Measurements from ENCODE around the gene WDR91.
"Not testable (repeated sequence)": the region's sequence is repeated elsewhere in the genome, so short reads cannot be mapped to it uniquely, and the experiment has no call there.

Gene WDR91

DNA sequence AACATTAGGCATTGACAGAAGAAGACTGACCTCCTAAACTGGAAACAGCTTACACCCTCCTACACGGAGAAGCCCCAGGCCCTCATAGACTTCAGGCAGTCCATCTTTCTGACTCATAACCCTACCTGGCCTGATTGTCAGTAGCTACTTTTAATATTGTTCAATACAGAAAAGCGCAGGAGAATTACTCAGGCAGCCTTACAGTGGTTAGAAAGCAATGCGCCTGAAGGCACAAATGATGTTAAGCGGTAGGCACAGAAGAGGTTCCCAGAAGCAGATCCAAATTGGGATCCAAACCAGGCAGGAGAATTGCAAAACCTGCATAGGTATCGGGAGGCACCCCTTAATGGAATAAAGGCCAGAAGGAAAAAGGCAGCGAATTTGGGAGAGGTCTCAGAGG is 35.4 kb downstream of the WDR91 start:
- no peak for DNase-seq

DNA sequence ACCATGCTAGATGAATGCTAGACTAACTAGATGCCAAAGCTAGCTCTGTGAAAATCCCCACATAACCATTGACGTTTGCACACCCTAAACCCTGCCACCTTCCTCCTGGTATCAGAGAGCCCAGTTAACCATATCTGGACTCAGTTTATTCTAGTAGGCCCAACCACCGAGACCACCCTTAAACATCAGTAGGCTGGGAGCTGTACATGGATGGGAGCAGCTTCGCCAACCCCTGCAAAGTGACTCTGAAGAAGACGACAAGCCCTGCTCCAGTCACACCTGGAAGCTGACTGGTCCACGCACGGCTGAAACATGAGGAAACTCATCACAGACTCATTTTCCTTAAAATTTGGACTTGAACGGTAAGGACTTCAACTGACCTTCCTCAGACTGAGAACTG is 36.4 kb downstream of the WDR91 start:
- DNase-seq, result no peak

DNA sequence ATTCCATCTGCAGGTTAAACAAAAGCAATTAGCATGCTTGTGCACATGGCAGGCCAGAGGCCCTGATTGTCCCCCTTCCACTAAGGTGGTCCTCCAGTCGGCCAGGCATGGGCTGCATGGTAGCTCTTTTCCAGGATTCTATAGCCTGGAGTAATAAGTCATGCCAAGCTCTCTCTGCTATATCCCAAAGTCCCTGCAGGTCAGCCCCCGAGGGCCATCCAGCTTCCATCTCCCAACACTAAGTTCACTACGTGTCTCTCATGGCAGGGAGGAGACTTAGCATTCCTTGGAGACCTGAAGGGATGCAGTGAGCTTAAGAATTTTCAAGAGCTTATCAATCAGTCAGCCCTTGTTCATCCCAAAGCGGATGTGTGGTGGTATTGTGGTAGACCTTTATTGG is 37.4 kb downstream of the WDR91 start:
- not testable (repeated sequence) for DNase-seq

DNA sequence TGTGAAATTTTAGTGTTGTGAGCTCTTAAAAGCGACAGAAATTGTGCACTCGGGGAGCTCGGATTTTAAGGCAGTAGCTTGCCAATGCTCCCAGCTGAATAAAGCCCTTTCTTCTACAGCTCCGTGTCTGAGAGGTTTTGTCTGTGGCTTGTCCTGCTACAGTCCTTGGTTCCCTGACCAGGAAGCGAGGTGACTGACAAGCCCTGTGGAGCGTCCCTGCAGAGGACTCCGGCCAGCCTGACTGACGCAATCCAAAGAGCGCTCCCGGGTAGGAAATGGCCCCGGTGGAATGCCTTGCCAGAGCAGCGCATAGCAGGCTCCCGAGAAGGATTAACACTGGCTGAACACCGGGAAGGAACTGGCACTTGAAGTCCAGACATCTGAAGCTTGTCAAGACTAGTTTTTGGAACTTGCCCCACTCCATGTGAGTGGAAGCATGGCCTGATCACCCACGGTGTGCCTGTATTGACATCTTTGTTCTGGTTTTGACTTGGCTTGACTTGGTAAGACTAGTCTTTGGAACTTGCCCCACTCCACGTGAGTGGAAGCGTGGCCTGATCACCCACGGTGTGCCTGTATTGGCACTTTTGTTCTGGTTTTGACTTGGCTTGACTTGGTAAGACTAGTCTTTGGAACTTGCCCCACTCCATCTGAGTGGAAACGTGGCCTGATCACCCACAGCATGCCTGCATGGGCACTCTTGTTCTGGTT is 39.6 kb downstream of the WDR91 start:
- not testable (repeated sequence) for DNase-seq

DNA sequence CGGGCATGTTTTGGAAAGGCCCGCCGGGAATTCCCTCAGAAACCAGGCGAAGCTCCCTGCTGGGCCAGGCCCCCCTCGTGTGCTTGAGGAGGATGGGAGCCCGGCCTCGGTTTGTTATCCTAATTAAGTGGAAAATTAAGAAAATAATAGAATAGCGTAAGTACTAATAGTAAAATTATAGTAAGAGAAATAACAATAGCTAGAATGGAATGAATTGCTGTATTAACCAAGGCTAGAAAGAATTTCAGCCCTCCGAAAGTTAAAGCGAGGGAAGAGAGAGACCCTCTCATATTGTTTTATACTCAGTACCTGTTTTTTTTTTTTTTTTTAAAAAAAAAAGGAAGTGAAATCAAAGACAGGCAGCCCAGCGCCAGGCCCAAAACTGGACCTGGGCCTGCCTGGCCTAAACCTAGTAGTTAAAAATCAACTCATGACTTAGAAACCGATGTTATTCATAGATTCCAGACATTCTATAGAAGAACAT is 40.3 kb downstream of the WDR91 start:
- not testable (repeated sequence) for DNase-seq

DNA sequence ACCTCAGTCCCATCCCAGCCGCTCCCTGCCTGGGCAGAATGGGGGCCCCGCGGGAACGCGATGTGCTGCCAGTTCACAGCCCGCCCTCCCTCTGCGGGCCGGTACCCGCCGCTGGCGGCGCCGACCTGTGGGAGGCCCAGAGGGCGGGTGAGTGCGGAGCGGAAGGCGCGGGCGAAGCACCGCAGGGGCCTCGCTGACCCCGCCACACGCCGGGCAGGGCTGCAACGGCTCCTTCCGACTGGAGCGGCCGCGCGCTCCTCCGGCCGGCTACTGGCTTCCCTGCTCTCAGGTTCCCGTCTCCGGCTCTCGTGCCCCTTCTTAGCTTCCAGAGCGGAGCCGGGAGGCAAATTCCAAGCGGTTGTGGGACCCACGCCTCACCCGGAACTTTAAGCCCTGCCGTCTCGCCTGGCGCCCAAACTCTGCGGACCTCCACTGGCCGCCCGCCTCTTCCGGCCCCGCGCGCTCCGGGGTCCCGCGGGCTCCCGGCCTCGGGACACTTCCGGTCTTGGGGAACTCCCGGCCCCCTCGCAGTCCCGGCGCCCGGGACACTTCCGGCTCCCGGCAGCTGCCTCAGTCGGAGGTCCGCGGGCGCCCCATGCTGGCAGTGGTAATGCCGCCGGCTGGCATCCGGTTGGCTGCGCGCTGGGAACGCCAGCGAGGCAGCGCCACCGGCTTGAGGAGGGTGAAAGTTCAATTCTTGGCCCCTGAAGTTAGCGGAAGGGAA is 40.9 kb downstream of the WDR91 start, which contains the start of gene CYREN:
Gene CYREN (minus strand): TSS at position 434 of the 724 bp plus-strand sequence. CDS start 1,785 bp downstream, outside the sequence.
- DNase-seq, result peak; percentile 84 to 91

DNA sequence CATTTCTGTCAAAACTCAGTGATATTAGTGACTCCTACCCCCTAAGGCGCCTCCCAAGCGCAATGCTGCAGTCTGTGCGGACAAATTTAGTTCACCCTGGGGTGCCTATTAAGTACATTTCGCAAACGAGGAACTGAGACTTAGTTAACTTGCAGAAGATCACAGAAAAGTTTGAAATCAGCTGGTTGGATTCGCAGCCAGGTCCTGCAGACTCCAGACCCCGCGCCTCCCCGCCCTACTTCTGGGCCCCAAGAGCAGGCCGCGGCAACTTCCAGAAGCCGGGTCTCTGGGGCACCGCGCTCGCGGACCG is 41.4 kb downstream of the WDR91 start:
- DNase-seq, result no peak

DNA sequence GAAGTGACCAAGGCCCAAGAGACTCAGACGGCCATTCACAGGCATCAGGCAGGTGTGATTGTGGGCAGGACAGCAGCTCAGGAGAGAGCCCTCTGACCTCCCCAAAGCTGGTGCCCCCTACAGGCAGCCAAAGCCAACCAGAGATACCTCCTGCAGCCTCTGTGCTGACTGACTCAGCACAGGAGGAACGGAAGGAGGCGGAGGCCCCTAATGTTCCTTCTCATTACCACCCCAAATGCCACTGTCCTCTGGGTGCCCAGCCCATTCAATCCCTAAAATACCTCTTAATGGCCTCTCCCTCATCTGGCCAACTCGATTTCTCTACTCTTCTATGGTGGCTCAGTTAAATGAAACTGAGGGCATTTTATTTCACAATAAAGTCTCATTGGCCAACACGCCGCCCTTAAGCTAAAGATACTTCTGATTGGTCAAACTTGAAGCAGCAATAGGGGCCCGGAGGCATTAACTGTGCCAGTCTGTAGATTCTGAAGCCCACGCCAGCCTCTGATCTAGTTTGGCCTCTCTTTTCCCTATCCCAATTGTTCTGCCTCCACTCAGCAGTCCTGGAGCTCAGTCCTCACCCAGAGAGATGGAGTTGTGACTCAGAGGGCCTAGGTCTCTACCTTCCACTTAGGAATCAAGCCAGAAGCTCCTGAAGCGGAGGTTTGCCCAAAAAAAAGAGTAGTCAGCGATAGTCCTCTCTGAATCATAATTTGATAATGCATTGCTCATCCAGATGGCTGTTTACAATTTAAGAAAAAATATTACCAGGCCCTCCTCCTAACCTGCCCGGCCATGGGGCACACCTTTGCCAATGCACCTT is 42.0 kb downstream of the WDR91 start:
- peak; percentile 56 to 71 for DNase-seq

DNA sequence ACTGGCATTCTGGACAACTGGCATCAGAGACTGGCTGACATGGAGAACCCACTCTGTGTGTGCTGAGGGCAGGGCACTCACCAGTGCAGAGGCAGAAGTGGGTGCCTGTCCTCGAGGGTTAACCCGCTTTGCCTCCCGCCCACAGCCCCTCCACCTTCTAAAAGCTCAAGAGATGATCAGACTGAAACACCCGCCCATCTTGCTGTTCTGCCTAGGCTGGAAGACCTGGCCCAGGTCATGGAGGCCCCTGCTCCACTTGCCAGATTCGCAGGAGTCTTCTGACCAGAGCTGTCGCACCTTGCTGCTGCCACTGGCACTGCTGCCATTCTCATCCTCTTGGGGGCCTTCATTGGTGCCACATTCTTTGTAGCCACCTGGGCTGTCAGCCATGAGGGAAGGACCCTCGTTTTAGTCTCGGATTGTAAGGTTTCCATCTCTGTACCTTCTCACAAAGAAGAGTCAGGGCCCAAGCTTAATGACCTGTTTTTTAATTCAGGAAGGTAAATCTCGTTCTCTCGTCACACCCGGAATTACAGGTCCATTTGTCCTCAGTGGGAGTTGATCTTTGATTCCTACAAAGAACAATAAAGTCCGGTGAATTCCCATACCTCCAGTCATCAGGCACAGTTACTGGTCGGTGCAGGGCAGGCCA is 42.7 kb downstream of the WDR91 start:
- DNase-seq, result no peak

DNA sequence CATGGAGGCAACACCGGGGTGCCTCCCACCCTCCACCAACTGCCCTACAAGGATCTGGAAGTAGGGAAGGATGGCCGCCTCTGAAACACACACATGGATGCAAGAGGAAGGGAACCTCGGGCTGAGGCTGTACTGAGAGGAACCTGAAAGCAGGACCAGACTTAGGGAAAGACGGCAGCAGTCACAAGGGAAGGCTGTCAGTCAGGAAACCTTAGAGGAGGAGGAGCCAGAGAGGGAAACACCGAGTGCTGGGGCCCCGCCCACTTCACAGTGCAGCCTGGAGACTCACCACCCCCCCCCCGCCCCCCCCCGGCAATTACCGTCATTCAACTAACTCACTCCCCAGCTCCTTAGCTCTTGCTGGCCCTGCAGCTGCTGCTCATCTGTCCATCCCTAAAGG is 43.3 kb downstream of the WDR91 start:
- no peak for DNase-seq

DNA sequence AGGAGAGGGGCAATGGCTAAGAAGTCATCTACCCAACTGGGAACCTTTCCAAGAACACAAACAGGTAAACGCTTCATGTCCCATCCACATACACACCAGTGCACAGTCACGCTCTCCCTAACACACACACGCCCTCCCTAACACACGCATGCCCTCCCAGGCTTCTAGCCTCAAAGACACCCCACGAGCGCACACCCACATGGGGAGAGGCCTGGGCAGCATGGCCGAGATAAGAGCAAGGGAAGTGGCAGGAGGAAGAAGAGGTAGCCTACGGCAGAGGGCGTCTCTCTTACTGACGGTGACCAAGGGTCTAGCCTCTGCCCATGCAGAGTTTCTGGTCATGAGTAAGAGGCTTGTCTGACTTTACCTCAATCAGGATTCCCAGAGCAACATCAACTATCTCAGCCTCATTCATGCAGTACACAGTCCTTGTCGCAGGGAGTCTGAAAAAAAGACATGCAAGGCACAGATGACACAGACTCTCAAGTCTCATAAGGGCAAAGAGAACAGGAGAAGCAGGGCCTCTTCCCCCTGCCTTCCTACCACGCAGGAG is 43.9 kb downstream of the WDR91 start:
- DNase-seq, result no peak

DNA sequence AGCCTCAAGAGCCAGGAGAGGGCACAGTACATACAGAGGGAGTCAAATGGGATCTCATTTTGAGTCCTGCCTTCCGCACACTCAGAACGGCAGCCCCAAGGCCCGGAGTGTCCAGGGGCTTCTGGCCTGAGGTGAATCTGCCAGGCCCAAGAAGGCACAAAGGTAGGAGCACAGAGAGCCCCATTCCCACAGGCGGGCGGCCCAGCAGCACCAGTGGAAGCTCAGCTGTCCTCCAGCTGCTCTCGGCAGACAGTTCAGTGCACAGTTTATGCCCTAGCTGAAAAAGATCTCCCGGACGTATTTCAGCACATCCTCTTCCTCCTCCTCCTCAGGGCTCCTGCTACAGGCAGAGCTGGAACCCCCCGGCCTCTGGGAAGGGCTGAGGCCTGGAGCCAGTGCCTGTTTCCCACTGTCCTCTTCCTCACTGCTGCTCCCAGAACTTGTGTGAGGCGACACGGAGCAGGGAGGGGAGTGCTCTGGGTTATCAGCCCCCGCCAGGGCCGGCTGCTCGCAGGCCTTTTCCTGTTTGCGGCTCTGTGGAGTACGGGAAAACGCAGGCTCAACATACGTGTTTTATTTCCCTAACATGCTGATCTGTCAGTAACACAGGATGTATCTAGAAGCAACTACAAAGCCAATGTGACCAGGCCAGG is 44.9 kb downstream of the WDR91 start:
- no peak for DNase-seq

DNA sequence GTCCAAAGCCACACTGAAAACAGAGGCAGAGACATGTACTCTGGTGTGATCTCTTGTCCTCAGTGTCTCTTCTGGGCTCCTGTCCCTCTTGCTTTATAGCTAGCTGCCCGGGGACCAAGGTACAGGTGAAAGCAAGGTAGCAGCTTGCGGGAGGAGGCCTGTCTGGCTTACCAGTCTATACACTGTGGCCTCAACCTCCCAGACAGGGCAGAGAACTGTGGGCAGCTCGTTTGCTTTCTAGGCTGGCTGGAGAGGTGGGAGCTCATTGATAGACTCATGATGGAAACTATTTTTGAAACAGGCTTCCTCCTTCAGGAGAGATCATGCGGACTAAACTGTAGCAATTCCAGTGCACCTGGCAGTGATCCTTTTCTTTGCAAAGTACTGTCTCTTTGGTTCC is 45.5 kb downstream of the WDR91 start:
- no peak for DNase-seq

DNA sequence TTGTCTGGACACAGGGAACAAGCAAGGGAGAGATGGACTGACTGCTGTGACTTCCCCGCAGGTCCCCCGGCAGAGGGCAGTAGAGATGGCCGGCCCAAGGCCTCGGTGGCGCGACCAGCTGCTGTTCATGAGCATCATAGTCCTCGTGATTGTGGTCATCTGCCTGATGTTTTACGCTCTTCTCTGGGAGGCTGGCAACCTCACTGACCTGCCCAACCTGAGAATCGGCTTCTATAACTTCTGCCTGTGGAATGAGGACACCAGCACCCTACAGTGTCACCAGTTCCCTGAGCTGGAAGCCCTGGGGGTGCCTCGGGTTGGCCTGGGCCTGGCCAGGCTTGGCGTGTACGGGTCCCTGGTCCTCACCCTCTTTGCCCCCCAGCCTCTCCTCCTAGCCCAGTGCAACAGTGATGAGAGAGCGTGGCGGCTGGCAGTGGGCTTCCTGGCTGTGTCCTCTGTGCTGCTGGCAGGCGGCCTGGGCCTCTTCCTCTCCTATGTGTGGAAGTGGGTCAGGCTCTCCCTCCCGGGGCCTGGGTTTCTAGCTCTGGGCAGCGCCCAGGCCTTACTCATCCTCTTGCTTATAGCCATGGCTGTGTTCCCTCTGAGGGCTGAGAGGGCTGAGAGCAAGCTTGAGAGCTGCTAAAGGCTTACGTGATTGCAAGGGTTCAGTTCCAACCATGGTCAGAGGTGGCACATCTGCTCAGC is 46.8 kb downstream of the WDR91 start:
- no peak for DNase-seq

DNA sequence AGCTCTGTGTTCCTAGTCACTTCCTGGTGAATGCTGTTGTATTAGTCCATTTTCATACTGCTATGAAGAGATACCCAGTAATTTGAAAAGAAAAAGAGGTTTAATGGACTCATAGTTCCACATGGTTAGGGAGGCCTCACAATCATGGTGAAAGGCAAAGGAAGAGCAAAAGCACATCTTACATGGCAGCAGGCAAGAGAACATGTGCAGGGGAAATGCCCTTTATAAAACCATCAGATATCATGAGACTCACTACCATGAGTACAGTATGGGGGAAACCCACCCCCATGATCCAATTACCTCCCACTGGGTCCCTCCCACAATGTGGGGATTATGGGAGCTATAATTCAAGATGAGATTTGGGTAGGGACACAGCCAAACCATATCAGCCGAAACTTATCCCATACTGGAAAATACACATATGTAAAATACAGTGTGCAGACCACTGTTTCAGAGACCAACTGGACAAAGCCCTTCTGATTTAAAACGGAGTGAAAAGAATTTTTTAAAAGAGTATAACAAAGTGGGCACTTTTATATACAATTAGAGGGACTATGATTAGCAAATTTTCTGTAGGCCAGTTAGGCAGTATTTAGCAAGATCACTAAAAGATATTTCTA is 48.8 kb downstream of the WDR91 start:
- no peak for DNase-seq

DNA sequence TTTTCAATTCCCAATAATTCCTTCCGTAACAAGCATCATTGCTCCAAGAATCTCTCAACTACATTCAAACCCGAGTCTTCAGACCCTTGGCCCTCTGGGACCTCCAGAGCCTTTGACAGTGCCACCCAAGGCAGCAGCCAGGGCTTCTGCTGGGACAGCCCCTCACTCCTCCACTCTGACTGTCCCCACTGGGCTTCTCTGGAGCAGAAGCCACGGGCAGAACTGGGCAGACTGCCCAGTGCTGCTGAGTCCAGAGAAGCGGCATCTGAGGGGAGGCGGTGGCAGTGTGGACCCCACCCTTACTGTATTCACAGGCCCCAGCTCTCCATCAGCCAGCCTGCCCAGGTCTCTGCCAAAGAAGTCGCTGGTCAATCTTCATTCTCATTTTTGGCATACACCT is 49.7 kb downstream of the WDR91 start:
- DNase-seq, result no peak

DNA sequence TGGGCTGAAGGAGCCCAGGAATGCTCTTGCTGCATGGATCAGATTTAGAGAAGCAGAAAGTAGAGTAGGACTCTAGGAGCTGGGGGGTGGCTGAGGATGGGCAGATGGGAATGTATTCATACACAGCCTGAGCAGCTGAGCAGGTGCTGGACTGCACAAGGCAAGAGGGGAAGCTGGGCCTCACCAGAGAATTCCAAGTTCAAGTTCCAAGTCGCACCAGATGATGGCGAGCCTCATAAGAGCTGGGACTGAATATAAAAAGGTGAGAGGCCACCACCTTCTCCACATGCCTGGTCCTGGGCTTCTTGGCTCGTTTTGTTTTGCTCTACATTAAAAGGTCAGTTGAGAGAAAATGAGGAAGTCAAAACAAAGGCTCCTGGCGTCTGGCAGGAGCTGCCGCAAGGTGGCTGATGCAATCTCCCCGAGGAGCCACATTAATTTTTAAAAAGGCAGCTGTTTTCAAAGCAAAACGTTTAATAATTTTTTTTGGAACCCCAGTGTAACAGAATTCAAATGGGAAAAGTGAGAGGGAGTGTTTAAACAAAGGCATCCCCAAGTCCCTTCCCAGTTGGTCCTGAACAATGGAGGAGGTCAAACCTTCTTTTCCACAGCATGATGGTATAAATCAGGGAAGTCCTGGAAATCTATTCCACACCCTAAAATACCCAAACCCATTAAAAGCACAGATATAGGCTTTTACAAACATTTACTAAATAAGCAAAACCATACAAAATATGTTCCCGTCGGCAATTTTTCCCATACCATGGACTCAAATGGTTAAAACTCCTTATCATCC is 50.3 kb downstream of the WDR91 start:
- DNase-seq, result peak; percentile 69 to 77

DNA sequence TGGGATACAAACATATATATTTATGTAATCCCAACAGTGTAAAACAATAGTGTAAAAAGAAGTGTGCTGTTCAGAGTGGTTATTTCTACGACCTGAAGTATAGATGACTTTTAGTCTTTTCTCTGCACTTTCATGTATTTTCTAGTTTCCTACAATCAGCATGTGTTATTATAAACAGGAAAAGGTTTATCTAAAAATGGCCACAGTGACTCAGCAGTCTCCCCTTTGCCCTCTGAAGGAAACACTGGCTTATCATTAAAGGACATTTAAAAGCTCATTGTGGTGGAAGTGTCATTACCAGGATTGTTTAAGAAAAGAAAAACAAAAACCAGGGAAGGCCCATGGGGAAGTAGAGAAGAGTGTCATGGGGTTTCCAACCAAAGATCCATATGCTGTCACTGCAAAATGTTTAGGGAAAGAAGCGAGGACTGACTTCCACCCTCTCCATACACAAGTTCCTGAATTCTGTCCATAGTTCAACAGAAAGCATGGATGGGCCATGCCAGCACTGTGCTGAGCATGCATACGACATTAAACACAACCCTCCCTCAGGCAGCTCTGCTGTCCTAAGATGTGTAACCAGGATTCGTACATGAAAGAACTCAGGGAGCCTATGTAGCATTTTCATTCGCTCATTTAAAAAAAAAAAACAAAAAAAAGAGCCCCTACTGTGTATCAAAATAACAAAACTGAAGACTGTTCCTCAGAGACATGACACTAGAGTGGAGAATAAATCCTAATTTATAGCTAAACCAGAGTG is 51.0 kb downstream of the WDR91 start:
- peak in 1 of 2 experiments; percentile 19 for DNase-seq

DNA sequence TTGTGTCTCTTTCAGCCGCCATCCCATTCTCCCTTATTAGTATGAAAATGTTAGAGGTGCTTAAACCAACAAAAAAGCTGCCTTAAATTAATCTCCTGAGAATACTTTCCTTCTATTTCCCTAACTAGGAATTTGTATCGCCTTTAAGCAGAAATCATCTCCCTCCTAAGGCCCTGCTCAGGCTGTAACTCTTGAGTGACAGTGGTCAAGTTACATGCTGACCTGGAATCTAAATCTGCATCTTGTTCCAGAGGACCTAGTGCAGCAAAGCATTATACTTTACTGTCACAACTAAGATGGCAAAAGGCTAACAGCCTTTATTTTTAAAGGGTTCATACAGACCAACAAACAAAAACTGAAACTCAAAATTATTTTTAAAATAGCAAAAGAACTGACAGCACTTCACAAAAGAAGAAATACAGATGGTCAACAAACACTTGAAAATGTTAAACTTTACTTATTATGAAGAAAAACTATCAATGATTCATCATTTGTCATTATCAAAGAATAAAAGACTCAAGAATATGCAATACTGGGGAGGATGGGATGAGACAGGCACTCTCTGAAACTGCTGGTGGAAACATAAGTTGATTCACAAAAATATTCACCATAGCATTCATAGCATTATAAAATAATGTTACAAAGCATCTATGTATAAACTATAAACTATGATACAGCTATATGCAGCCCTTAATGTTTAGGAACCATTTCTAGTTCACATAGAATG is 51.8 kb downstream of the WDR91 start:
- DNase-seq, result no peak
